Gastrocnemius medialis (tissue), 4 donors: ENCODE data around the gene HTT-AS. TPM values are rescaled to one million over a fixed set of nuclear protein-coding genes. Genes with fewer than 3 reads are reported as not detected.
A peak's percentile ranks its signal among the peaks of the same experiment; 100 is the strongest.

Experiments used
- ATAC-seq, 2 donors: fragments of 150-250 bp; one replicate each; pipeline ENCODE4 v1.9.1; 2016
- DNase-seq, 2 donors: peaks; one replicate each; pipeline ENCODE4 v3.0.0-alpha.2; 2019
- H3K27ac ChIP-seq, 4 donors: fragments of 200-600 bp; sonication (generic); 1 replicate in 1 of 4; 2 replicates in 3 of 4; pipeline ENCODE4 v1.5.1; 2016 to 2018; ENCODE audit warnings: mild to moderate bottlenecking in 2 of 4, moderate library complexity in 1 of 4
- H3K27me3 ChIP-seq, 3 donors: fragments of 200-600 bp; sonication (generic) in 2 of 3; 1 replicate in 1 of 3; 2 replicates in 2 of 3; pipeline versions ENCODE4 v1.5.1 to v1.6.0; 2016 to 2019; ENCODE audit warnings: mild to moderate bottlenecking in 1 of 3, moderate library complexity in 1 of 3
- H3K36me3 ChIP-seq, 2 donors: fragments of 200-600 bp; sonication (generic) in 1 of 2; one replicate each; pipeline ENCODE4 v1.5.1; 2017 to 2018
- H3K4me1 ChIP-seq, 2 donors: fragments of 200-600 bp; sonication (generic) in 1 of 2; one replicate each; pipeline ENCODE4 v1.5.1; 2016 to 2017; ENCODE audit warnings: mild to moderate bottlenecking in 2 of 2
- H3K4me3 ChIP-seq, 4 donors: fragments of 200-600 bp; sonication (generic) in 3 of 4; 1 replicate in 1 of 4; 2 replicates in 3 of 4; pipeline ENCODE4 v1.5.1; 2016 to 2019; ENCODE audit warnings: mild to moderate bottlenecking in 2 of 4
- H3K9me3 ChIP-seq, 3 donors: fragments of 200-600 bp; sonication (generic) in 2 of 3; 1 replicate in 1 of 3; 2 replicates in 2 of 3; pipeline ENCODE4 v1.5.1; 2016 to 2019
- POLR2A ChIP-seq, 2 donors: fragments of 450-650 bp; IDR thresholded peaks; one replicate each; pipeline ENCODE4 v1.6.1; 2017; ENCODE audit warnings: antibody characterized with exemption in 2 of 2, mild to moderate bottlenecking in 2 of 2, moderate library complexity in 2 of 2
- in situ Hi-C, 4 donors: fragments of 200-750 bp; cut with MboI; loops; one replicate each; pipeline versions ENCODE4 v1.15.0 to v1.8.0; 2017; ENCODE audit warnings: low sequenced_read_pairs in 4 of 4
- intact Hi-C: fragments of 100-400 bp; cut with DNase I; formaldehyde crosslinking; loops from one replicate; pipeline ENCODE4 v1.15.1; 2023; ENCODE audit warnings: low total_unique reads
- total RNA-seq, 4 donors: library from RNA; depleted of rRNA; stranded (reverse); fragments of >200 nt; gene quantifications; one replicate each; pipeline versions ENCODE4 v1.1.0 to v1.2.3, GENCODE V29; 2016
- TF ChIP-seq, protein P1 (sequence below), 5 experiments: fragments of 450-650 bp in 3 of 5; fragments of 200-600 bp in 2 of 5; sonication (generic) in 2 of 5; IDR thresholded peaks in 4 of 5; conservative IDR thresholded peaks in 1 of 5; 1 replicate in 4 of 5; 2 replicates in 1 of 5; pipeline ENCODE4 v1.5.1; 2016 to 2019; ENCODE audit warnings: antibody characterized with exemption in 5 of 5, mild to moderate bottlenecking in 3 of 5, moderate library complexity in 3 of 5

HTT-AS gene
- total RNA-seq, 4 donors from 2014 or later: not detected

DNA sequence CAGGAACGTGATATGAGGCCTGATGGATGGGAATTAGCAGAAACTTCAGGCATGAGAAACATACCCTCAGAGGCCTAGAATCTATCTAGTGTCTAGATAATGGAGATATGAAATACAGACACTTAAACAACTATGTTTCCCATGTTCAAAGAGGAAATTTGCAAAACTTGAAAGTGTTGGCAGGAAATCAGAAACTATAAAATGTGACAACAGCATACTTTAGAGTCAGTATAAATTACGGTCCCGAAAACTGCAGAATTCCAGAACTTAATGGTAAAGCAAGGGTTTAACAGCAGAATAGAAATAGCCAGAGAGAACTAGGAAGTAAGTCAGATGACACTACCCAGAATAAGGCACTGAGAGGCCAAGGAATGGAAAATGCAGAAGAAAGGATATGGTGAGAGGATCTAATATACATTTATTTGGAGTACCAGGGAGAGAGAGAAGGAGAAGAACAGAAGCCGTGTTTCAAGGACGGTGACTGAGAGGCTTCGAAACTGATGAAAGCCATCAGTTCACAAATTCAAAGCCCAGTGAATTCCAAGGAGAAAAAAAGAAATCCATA is 7.4 kb downstream of the HTT-AS start:
- DNase-seq: no peak
- ATAC-seq: no peak
- intact Hi-C loops: no loop called here
- H3K9me3 ChIP-seq: no peaks in the 10 kb centered on the region
- H3K36me3 ChIP-seq: no peaks in the 10 kb centered on the region
- H3K27ac ChIP-seq: no peak overlapping the region
- H3K4me3 ChIP-seq: no peak overlapping the region
- TF ChIP-seq, protein P1, sequence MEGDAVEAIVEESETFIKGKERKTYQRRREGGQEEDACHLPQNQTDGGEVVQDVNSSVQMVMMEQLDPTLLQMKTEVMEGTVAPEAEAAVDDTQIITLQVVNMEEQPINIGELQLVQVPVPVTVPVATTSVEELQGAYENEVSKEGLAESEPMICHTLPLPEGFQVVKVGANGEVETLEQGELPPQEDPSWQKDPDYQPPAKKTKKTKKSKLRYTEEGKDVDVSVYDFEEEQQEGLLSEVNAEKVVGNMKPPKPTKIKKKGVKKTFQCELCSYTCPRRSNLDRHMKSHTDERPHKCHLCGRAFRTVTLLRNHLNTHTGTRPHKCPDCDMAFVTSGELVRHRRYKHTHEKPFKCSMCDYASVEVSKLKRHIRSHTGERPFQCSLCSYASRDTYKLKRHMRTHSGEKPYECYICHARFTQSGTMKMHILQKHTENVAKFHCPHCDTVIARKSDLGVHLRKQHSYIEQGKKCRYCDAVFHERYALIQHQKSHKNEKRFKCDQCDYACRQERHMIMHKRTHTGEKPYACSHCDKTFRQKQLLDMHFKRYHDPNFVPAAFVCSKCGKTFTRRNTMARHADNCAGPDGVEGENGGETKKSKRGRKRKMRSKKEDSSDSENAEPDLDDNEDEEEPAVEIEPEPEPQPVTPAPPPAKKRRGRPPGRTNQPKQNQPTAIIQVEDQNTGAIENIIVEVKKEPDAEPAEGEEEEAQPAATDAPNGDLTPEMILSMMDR (IDR thresholded peaks at IDR 0.05 in 4 of 5, conservative IDR thresholded peaks at IDR 0.05 in 1 of 5): no peak
- TF ChIP-seq POLR2A (IDR thresholded peaks at IDR 0.05): no peak
- H3K27me3 ChIP-seq: no peaks in the 10 kb centered on the region
- in situ Hi-C loops: no loop called here
- H3K4me1 ChIP-seq: no peaks in the 10 kb centered on the region

DNA sequence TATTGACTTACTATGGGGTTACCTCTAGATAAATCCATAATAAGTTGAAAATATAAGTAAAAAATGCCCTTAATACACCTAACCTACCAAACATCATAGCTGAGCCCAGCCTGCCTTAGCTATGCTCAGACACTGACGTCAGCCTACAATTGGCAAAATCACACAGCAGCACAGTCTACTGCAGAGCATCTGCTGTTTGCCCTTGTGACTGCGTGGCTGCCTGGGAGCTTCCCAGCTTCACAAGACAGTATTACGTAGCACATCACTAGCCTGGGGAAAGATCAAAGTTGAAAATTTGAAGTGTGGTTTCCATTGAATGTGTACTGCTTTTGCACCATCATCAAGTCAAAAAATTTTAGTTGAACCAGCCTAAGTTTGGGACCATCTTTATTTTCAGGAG is 8.8 kb downstream of the HTT-AS start:
- DNase-seq (no peak), ATAC-seq (no peak)
- Histone ChIP-seq H3K4me1 (no peaks in the 10 kb centered on the region), H3K27ac (no peak overlapping the region), H3K27me3 (no peaks in the 10 kb centered on the region), H3K4me3 (no peak overlapping the region), H3K36me3 (no peaks in the 10 kb centered on the region), H3K9me3 (no peaks in the 10 kb centered on the region)
- in situ Hi-C loops: no loop called here
- intact Hi-C loops: no loop called here
- TF ChIP-seq, protein P1 (IDR thresholded peaks at IDR 0.05 in 4 of 5, conservative IDR thresholded peaks at IDR 0.05 in 1 of 5): no peak
- no peak for TF ChIP-seq POLR2A (IDR thresholded peaks at IDR 0.05)

DNA sequence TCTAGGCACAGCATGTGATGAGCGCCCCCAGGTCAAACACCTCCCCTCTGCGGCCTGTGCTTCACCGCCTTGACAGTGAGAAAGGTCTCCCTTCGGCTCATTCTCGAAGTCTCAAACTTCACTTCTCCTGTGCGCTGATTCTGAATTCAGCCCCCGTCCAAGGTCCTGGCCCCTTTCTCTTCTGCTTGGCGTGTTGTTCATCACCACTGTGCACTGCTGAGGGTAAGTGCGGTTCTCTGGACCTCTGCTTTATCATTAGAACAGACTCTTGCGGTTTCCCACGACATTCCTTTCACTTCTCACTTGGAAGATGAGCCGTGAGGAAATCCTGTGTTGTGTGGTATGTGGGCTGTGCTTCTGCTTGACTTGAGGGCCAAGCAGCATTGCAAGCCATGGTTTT is 11.9 kb downstream of the HTT-AS start:
- no peak for TF ChIP-seq POLR2A (IDR thresholded peaks at IDR 0.05)
- TF ChIP-seq, protein P1 (IDR thresholded peaks at IDR 0.05 in 4 of 5, conservative IDR thresholded peaks at IDR 0.05 in 1 of 5): no peak
- intact Hi-C loops: no loop called here
- H3K27ac ChIP-seq: no peak overlapping the region
- ATAC-seq: no peak
- DNase-seq: no peak
- H3K9me3 ChIP-seq: no peaks in the 10 kb centered on the region
- in situ Hi-C loops: no loop called here
- no peak overlapping the region for H3K4me3 ChIP-seq
- H3K27me3 ChIP-seq: no peaks in the 10 kb centered on the region
- H3K4me1 ChIP-seq: no peaks in the 10 kb centered on the region
- no peaks in the 10 kb centered on the region for H3K36me3 ChIP-seq

DNA sequence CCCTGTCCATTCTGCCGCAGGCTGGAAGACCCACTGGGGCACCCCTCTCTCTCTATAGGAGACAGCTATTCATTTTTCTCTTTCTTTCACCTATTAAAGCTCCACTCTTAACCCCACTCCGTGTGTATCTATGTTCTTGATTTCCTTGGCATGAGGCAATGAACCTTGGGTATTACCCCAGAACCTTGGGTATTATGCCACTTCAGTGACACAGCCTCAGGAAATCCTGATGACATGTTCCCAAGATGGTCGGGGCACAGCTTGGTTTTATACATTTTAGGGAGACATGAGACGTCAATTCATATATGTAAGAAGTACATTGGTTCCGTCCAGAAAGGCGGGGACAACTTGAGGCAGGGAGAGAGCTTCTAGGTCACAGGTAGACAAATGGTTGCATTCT is 13.4 kb downstream of the HTT-AS start:
- no peak overlapping the region for H3K4me3 ChIP-seq
- H3K36me3 ChIP-seq: no peaks in the 10 kb centered on the region
- ATAC-seq (no peak), DNase-seq (no peak)
- in situ Hi-C loops: no loop called here
- intact Hi-C loops: no loop called here
- no peak overlapping the region for H3K27ac ChIP-seq
- no peaks in the 10 kb centered on the region for H3K4me1 ChIP-seq
- H3K27me3 ChIP-seq: no peaks in the 10 kb centered on the region
- TF ChIP-seq, protein P1 (IDR thresholded peaks at IDR 0.05 in 4 of 5, conservative IDR thresholded peaks at IDR 0.05 in 1 of 5): no peak
- TF ChIP-seq POLR2A (IDR thresholded peaks at IDR 0.05): no peak
- no peaks in the 10 kb centered on the region for H3K9me3 ChIP-seq

DNA sequence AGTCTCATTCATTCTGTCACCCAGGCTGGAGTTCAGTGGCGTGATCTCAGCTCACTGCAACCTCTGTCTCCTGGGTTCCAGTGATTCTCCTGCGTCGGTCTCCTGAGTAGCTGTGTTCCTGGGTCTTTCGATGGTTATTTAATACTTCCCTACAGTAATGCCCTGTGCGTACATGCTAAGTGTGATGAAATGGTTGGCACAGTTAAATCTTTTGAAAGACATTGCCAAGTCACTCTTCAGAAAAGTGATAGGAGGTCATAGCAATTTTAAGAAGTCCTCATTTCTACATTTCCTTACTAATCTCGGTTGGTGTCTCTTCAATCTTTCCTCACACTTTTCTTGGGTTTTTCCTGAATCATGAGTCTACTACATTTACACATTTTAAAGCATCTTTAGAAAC is 14.4 kb downstream of the HTT-AS start:
- TF ChIP-seq, protein P1 (IDR thresholded peaks at IDR 0.05 in 4 of 5, conservative IDR thresholded peaks at IDR 0.05 in 1 of 5): no peak
- TF ChIP-seq POLR2A (IDR thresholded peaks at IDR 0.05): no peak
- H3K4me1 ChIP-seq: no peaks in the 10 kb centered on the region
- no peak for DNase-seq
- H3K27me3 ChIP-seq: no peaks in the 10 kb centered on the region
- H3K36me3 ChIP-seq: no peaks in the 10 kb centered on the region
- in situ Hi-C loops (no loop called here), intact Hi-C loops (no loop called here)
- H3K9me3 ChIP-seq: no peaks in the 10 kb centered on the region
- no peak overlapping the region for H3K27ac ChIP-seq
- peak; percentile 52 to 88 for ATAC-seq
- no peak overlapping the region for H3K4me3 ChIP-seq
